Heart left ventricle (tissue), 13 donors: ENCODE measurements around the gene DEAF1.

Source experiments
- POLR2A ChIP-seq, 2 donors: fragments of 450-650 bp; IDR thresholded peaks; one replicate each; pipeline ENCODE4 v1.6.1; 2017; ENCODE audit warnings: antibody characterized with exemption in 2 of 2, mild to moderate bottlenecking in 2 of 2, moderate library complexity in 2 of 2
- TF ChIP-seq, protein P1 (sequence below), 12 donors: fragments of 200-600 bp; sonication (generic) in 4 of 12; IDR thresholded peaks; one replicate each; pipeline versions ENCODE4 v1.5.0 to v1.8.0; 2018 to 2022; ENCODE audit warnings: antibody characterized with exemption in 12 of 12, mild to moderate bottlenecking in 5 of 12
- donor health status: ischemic (EF 13 %, LVEDD 7.1; RV severe dilation, severe dysfunction).
- donor health status: DM: no; HTN: yes; CAD: no.
- donor health status: DM: no; HTN: no; CAD: no.
- donor health status: ischemic (EF 25% LVEDD 6.9; RV normal size, moderate dysfunction).
- donor health status: ischemic (EF 25% LVEDD 5.7; RV mildly dilated, moderate dysfunction).
- donor health status: ischemic (EF 35%, LVEDD 5.7; RV mildly dilated, moderate dysfunction).
- donor health status: nonischemic (EF 11% LVEDD 7.7; RV severe dilation, severe dysfunction).
- donor health status: DM: yes; HTN: yes; CAD: no.
- donor health status: PGD.
- donor health status: ischemic (EF 29% LVEDD 5.4; RV normal size, mild dysfunction).
- donor health status: nonischemic (EF 23%, LVEDD 6.1; RV moderate dilation, normal function).

- TF ChIP-seq, protein P1, sequence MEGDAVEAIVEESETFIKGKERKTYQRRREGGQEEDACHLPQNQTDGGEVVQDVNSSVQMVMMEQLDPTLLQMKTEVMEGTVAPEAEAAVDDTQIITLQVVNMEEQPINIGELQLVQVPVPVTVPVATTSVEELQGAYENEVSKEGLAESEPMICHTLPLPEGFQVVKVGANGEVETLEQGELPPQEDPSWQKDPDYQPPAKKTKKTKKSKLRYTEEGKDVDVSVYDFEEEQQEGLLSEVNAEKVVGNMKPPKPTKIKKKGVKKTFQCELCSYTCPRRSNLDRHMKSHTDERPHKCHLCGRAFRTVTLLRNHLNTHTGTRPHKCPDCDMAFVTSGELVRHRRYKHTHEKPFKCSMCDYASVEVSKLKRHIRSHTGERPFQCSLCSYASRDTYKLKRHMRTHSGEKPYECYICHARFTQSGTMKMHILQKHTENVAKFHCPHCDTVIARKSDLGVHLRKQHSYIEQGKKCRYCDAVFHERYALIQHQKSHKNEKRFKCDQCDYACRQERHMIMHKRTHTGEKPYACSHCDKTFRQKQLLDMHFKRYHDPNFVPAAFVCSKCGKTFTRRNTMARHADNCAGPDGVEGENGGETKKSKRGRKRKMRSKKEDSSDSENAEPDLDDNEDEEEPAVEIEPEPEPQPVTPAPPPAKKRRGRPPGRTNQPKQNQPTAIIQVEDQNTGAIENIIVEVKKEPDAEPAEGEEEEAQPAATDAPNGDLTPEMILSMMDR (IDR thresholded peaks at IDR 0.05): no peak
- TF ChIP-seq POLR2A (IDR thresholded peaks at IDR 0.05): no peak
These were observed 74.8 kb downstream of the DEAF1 start for GRCh38 chr11:620201-620600.
